Loucy (cell line): ENCODE results near the gene IGFALS.

ENCODE experiments used
- CTCF ChIP-seq: fragments of 200-600 bp; sonication (generic); conservative IDR thresholded peaks from 2 replicates; pipeline ENCODE4 v1.5.1; 2014; ENCODE audit warnings: mild to moderate bottlenecking, antibody characterized with exemption, low read length
- EZH2phosphoT487 ChIP-seq: fragments of 200-600 bp; IDR thresholded peaks from 2 replicates; pipeline ENCODE4 v1.6.1; 2018; ENCODE audit warnings: antibody characterized with exemption, mild to moderate bottlenecking, moderate library complexity, borderline replicate concordance

- TF ChIP-seq CTCF = no peak
- TF ChIP-seq EZH2phosphoT487 = no peak
Observed at GRCh38 chr16:1817716-1818115, 24.2 kb upstream of the IGFALS start.
